ENCODE measurements around the gene PLA2G2F. TPM values are rescaled to one million over a fixed set of nuclear protein-coding genes. Genes with fewer than 3 reads are reported as not detected.

PLA2G2F gene
- total RNA-seq, 1 experiment from 2014 or later = not detected

DNA sequence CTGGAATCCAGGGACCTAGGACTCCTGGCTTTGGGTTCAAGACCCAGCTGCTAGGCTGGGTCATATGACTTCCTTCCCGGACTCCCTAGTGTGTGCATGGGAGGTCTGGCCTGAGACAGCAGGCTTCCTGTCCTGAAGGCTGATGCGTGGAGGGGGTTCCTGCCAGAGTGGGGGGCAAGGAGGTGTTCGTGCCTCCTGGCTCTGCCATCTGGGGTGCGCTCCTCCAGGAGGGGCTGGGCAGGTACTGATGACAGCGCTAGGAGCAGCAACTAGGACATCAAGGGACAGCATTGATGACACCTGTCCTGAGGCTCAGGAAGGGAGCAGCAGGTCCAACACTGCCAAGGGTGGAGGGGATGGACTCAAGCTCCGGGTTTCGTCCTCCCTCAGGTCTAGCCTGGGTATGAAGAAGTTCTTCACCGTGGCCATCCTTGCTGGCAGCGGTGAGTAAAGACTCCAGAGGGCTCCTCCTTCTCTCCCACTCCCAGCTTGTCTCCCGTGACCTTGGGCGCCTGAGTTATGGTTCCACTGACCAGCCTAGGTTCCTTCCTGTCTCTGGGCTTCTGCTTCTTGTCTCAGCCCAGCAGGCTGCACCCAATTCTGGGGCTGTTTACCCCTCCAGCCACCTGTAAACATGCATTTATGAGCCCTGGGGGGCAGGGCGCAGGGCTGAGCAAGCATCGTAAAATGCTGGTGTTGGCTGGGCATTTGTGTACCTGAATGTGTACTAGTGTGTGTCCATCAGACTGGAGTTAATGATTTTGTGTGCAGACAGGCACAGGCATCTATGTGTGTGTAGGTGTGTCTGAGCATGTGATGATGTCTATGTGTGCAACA, 871 bp downstream of the PLA2G2F start:
- DNase-seq (ENCODE audit: low spot score) = no peak
- in situ Hi-C loops (cut with HindIII; ENCODE audit: low sequenced_read_pairs) = no loop called here

DNA sequence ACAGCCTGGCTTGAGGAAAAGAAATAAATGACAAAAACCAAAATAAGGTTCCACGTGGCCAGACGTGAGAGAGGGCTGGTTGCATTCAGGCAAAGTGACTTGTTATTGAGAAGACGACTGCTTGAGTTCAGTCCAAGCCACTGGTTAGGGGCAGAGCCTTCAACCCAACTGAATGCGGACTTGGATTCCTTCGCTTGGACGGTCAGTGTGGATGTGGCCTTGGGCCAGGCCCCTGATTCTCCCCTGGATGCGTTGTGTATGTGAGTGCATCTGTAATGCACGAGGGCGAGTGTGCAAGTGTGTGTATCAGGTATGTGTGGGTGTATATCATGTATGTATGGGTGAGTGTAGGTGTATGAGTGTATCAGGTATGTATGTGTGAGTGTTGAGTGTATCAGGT, 1.9 kb downstream of the PLA2G2F start:
- in situ Hi-C loops (cut with HindIII; ENCODE audit: low sequenced_read_pairs) = no loop called here
- no peak for DNase-seq (ENCODE audit: low spot score)

DNA sequence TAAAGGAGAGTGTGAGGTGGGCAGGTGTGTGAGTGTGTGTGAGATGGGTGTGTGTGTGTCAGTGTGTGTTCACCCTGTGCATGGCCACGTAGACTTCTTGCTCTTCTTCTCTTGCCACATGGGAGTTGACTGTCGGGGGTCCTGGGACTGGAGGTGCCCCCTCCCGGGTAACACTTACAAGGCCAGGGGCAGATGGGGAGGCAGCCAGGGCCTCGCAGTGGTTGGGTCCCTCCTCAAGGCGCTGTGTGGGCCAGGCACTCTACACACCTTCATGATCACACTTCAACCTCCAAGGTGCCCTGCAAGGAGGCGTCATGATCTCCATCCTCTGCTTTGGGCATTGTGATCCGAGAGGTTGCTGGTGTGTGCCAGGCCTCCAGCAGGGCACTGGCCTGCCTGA, 2.3 kb downstream of the PLA2G2F start:
- in situ Hi-C loops (cut with HindIII; ENCODE audit: low sequenced_read_pairs) = no loop called here
- DNase-seq (ENCODE audit: low spot score) = no peak

DNA sequence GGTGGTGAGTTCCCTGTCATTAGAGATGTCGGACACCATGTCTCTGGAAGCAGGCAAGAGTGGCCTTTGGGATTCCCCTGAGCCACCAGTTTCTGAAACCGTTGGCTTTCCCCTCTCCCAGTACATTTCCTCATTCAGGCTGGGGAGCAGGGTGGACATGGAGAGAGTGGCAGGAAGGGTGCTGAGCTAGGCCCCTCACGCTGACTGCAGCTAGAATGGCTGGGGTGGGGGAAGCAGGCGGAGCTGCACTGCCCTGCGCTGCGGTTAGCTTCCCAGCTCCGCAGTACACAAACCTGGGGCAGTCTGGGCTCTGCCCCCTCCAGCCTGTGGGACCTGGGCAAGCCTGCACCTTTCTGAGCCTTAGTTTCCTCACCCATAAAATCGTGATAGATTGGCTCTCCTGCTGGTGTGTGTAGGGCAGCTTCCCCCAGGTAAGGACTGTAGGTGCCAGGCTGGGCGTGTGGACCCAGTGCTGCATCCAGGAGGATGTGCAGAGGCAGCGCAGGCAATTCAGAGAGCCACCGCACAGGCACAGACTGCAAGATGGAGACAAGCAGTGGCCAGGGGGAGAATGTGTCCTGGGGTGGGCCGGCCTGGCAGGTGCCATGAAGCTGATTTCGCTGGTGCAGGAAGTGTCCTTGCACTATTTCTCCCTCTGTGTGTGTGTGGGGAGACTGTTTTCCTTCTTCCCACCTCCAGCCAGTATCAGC, 3.0 kb downstream of the PLA2G2F start:
- in situ Hi-C loops (cut with HindIII; ENCODE audit: low sequenced_read_pairs) = no loop called here
- no peak for DNase-seq (ENCODE audit: low spot score)

DNA sequence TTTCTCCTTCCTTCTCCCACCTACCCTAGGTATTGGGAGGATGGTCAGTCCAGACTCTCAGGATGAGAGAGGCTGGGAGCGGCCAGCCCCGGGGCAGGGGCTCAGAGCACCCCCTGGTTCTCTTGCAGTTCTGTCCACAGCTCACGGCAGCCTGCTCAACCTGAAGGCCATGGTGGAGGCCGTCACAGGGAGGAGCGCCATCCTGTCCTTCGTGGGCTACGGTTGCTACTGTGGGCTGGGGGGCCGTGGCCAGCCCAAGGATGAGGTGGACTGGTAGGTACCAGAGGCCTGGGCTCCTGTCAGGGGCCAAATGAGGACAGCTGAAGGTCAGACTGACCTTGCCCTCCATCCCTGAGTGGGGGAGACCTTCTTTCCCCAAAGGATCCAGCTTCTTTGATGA, 4.2 kb downstream of the PLA2G2F start:
- no peak for DNase-seq (ENCODE audit: low spot score)
- in situ Hi-C loops (cut with HindIII; ENCODE audit: low sequenced_read_pairs) = no loop called here

DNA sequence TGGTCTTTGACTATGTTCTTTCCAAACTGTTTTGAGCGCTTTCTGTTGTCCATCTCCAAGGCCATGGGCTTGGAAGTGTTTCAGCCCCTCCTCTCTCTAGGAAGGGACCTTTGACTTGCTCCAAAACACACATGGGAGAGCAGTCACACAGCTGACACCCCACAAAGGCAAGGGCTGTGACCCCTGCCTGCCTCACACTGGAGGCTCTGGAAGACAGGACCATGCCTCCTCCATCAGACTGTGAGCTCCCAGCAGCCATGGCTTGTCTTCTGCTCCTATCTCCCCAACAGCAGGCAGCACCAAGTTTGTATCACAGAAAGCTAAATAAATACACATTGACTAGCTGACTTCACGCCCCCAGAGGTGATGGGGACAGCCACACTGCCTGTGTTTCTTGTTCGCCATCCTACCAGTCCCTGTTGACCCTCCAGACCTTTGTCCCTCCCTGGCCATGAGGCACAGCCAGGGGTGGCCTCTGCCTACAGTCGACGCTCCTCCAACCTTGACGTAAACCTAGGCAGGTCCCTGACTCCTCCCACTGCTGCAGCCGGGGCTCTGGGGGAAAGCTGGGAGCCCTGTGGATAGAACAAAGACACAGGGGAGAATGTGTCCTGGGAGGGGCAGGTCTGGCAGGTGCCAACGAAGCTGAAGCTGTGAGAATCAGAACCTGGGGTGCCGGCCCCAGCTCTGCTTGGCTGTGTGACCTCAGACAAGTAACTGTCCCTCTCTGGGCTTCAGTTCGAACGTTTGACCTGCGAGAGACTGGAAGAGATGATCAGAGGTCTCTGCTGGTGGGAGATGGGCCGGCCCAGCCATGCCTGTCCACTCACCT, 4.8 kb downstream of the PLA2G2F start:
- in situ Hi-C loops (cut with HindIII; ENCODE audit: low sequenced_read_pairs) = no loop called here
- DNase-seq (ENCODE audit: low spot score) = no peak

DNA sequence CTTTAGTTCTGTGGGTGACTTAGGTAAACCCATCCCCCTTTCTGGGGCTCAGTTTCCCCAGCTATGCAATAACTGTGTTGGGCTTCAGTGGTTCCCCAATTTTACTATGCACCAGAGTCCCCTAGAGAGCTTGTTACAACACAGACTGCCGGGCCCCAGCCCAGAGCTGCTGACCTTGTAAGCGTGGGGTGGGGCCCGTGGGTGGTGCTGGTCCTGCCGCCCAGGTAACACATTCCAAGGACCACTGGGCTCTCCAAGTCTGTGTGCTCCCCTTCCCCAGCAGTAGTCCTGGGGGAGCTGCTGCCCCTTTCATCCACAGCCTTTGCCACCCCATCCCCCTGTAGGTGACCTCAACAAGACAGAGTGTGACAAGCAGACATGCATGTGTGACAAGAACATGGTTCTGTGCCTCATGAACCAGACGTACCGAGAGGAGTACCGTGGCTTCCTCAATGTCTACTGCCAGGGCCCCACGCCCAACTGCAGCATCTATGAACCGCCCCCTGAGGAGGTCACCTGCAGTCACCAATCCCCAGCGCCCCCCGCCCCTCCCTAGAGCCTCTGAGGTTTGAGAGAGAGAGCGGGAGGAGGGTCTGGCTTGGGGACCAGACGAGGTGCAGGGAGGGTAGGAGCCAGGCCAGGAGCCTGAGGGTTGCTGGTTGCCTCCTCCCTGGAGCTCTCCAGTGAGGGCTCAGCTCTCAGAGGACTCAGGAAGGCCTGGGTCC, 8.9 kb downstream of the PLA2G2F start:
- no peak for DNase-seq (ENCODE audit: low spot score)
- in situ Hi-C loops (cut with HindIII; ENCODE audit: low sequenced_read_pairs) = no loop called here

DNA sequence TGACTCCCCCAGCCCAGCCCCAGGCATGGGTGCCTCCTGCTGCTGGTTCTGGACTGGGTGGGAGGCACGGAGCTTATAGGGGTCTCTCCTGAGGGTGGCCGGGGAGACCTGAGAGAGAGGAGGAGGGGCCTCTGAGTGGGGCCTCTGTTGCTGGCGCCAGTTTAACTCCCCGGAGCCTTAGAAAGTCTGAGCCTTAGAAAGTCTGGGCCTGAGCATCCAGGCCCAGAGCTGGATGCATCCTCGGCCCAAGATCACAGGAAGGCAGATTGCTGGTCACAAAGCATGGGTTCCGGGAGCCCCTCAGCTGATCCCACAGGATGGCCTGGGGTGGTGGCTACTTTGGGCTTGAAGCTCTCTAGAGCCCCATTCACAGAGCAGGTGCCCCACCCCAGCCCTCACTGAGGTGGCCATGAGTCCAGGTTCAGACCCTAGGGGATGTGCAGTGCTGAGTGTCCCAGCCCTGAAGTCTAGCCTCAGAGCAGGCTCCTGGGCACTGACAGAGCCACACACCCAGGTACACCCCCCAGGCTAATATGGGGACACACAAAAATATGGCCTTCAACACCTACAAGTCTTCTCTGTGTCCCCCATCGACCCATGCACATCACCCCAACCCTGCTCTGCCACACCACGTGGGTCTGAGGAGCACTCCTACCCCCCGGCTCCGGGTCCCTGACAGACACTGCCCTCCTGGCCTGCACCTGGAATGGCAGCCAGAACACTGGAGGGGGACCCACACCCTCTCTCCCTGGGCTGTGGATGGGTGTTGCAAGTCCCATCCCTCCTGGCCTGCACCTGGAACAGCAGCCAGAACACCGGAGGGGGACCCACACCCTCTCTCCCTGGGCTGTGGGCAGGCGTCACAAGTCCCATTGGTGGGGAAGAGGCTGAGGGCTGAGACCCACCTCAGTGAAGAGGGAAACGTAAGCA, 9.7 kb downstream of the PLA2G2F start:
- in situ Hi-C loops (cut with HindIII; ENCODE audit: low sequenced_read_pairs) = no loop called here
- DNase-seq (ENCODE audit: low spot score) = no peak

DNA sequence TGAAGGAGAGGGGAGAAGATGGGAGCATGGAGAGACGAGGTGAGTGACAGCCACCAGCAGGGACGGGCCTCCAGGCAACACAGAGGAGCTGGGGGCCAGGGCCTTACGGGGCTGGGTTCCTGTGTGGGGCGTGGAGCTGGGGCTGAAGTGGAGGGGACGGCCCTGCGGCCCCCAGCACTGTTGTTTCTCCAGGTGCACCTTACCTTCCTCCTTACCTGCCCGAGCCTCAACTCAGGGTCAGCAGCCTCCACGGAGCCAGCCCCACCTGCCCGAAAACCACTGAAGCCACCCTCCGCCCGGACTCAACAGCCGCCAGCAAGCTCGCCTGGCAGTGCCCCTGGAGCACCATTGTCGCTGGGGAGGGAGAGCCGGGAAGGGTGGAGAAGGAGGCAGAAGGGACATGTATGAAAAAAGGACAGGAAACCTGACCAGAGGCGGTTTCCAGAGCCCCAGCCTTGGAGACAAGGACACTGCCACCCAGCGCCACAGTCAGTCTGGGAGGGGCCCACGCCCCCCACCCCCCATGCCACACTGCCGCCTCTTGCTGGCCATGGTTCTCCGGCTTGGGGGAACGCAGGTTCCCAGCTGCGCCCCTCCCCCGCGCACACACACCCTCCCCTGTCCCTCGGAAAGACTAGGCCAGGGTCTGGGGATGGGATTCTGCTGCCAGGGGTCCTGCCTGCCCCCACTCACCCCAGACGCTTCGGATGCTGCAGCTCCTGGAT, 10.6 kb downstream of the PLA2G2F start:
- in situ Hi-C loops (cut with HindIII; ENCODE audit: low sequenced_read_pairs) = no loop called here
- no peak for DNase-seq (ENCODE audit: low spot score)

DNA sequence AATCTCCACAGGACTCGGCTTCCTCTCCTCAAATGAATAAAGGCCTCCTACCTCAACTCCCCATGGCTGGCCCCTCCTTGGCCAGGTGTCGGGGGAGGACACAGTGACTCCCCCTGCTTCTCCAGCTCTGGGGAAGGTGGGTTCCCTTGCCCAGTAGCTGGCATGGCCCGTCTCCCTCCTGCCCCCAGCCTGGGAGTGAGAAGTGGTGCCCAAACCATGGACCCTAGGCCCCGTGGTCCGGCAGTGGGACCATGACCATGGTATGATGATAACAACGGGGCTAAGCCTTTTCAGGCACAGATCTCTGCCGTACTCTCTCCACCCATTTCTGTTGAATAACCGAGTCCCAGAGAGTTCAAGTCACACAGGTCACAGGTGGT, 11.2 kb downstream of the PLA2G2F start:
- in situ Hi-C loops (cut with HindIII; ENCODE audit: low sequenced_read_pairs) = no loop called here
- DNase-seq (ENCODE audit: low spot score) = no peak

DNA sequence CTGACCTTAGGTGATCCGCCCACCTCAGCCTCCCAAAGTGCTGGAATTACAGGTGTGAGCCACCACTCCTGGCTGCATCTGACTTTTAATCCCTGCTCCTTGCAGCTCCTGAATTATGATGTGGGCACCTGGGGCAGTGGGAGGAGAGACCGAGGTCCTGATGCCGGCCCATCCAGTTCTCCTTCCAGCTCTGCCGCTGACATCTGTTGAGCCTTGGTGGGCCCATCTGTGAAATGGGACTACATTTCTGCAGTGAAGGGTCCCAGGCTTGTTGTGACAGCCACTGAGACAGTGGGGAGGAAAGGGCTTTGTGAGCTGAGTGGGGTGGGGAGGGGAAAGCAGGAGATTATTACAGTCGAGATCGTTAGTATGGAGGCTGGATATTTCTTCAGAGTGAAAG, 11.8 kb downstream of the PLA2G2F start:
- no peak for DNase-seq (ENCODE audit: low spot score)
- in situ Hi-C loops (cut with HindIII; ENCODE audit: low sequenced_read_pairs) = no loop called here

DNA sequence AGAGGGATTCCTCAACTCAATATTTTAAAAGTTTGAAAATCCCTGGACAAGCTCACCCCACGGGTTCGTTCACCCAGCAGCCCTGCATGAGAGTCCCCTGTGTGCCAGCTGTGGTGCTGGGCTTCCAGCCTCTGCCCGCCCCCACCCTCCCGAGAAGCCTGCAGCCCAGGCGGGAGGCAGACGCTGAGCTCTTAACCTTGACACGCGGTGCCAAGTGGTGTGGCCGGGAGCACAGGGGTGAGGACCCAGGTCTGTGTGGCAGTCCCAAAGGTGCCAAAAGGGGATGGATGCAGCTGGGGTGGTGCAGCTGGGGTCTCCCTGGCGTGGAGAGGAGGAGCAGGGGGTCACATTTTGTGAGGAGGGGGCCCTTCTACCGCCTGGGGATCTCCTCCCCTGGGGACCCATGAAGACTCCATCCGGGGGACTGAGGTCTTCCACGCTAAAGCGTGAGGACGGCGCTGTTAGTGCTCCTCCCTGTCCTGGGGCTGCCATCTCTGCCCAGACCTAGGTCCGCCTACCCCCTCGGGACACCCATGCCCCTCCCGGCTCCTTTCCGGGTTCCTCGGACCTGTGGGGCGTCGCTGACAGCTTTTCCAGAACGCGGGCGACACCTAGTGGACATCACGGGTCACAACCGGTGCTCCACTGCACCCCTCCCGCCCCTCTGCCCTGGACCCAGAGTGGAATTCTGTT, 12.9 kb downstream of the PLA2G2F start:
- in situ Hi-C loops (cut with HindIII; ENCODE audit: low sequenced_read_pairs) = no loop called here
- peak; percentile 78 for DNase-seq (ENCODE audit: low spot score)

DNA sequence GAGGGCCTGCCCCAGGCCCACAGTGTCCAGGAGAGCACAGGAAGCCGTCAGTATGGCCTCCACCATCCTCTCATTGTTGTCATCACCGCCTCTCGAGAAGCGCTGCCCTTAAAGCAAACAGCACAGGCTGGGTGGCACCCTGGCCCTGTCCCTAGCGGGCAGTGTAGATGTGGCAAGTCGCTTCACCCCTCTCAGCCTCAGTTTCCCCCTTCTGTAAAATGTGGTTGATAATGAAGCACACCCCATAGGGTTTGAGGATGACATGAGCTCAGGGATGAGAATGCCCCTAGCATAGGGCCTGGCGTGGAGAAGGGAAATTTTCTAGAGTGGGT, 13.4 kb downstream of the PLA2G2F start:
- in situ Hi-C loops (cut with HindIII; ENCODE audit: low sequenced_read_pairs) = no loop called here
- DNase-seq (ENCODE audit: low spot score) = no peak

DNA sequence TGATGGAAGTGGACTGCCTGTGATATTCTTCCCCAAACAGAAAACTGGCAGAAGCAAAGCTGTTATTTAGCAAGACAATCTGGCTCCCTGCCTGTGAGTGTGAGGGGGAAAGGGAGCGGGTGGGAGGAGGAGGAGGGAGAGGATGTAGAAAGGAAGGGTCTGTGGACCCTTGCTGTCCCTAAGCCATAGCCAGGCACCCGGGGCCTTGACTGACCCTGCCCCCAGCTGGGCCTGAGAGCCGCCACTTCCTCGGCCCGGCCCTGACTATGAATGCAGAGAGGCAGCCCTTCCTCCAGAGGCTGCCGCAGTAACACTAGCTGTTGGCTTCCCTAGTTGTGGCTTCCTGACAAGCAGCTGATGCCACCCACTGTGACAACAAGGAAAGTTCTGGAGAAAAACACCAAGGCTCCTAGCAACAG, 13.9 kb downstream of the PLA2G2F start:
- in situ Hi-C loops (cut with HindIII; ENCODE audit: low sequenced_read_pairs) = no loop called here
- peak; percentile 32 for DNase-seq (ENCODE audit: low spot score)

DNA sequence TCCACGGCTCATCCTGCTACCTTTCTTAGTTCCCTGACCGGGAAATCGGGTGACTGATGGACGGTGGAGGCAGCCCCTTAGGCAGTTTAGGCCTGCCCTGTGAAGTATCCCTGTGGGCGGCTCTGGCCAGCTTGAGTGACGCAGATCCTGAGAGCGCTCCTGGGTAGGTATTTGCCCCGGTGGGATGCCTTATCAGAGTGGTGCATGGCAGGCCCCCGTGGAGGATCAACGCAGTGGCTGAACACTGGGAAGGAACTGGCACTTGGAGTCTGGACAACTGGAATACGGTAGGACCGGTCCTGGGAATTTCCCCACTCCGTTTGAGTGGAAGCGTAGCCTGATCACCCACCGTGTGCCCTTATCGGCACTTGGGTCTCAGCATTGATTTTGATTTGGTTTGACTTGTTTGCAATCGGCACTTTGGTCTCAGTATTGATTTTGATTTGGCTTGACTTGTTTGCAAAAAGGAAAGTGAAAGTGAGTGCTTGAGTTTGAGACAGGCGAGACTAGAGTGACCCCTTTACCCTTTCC, 15.2 kb downstream of the PLA2G2F start:
- in situ Hi-C loops (cut with HindIII; ENCODE audit: low sequenced_read_pairs) = no loop called here
- DNase-seq (ENCODE audit: low spot score) = no peak

DNA sequence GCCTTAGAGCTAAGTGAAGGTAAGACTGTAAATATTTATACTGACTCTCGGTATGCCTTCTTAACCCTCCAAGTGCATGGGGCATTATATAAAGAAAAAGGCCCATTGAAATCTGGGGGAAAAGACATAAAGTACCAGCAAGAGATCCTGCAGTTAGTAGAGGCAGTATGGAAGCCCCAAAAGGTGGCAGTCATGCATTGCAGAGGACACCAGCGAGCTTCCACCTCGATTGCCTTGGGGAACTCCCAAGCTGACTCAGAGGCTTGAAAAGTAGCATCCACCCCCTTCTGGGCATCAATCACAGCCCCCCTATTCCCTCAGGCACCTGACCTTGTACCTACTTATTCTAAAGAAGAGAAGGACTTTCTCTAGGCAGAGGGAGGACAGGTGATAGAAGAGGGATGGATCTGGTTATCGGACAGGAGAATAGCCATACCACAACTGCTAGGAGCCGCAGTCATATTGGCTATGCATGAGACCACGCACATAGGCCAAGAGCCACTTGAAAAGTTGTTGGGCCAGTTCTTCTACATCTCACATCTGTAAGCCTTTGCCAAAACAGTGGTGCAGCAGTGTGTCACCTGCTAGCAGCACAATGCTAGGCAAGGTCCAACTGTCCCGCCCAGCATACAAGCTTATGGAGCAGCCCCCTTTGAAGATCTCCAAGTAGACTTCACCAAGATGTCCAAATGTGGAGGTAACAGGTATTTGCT, 19.4 kb downstream of the PLA2G2F start:
- DNase-seq (ENCODE audit: low spot score) = no peak
- in situ Hi-C loops (cut with HindIII; ENCODE audit: low sequenced_read_pairs) = no loop called here

Data from G401 (cell line).